Panc1 (cell line): Measurements from ENCODE around the gene AP1B1. TPM values are rescaled to one million over a fixed set of nuclear protein-coding genes. Genes with fewer than 3 reads are reported as not detected.

ENCODE experiments used
- ATAC-seq: fragments of 200-7000 bp; cut with Tn5 transposase; 2 replicates; pipeline ENCODE4 v1.9.1; 2020; ENCODE audit warnings: mild to moderate bottlenecking, moderate library complexity
- BruUV-seq: library from RNA; stranded (reverse); fragments of 400-500 nt; replicated peaks from 2 replicates; lab custom pipeline; 2021; lab: Mats Ljungman, UMichigan
- CTCF ChIA-PET: fragments of 300-600 bp; sonication (Branson Sonifier 250); formaldehyde crosslinking; loops from one replicate; lab custom pipeline; 2022; ENCODE audit warnings: antibody characterized with exemption; lab: Charles Lee
- POLR2A ChIA-PET: fragments of 300-600 bp; sonication (Branson Sonifier 250); formaldehyde crosslinking; loops from one replicate; lab custom pipeline; 2022; ENCODE audit warnings: antibody characterized with exemption; lab: Charles Lee
- DNase-seq: peaks from one replicate; pipeline ENCODE4 v3.0.0-alpha.2; 2010; ENCODE audit warnings: low read depth, low spot score
- H3K27ac ChIP-seq: 2 replicates; pipeline ENCODE4 v1.5.1; 2011; ENCODE audit warnings: mild to moderate bottlenecking, low read length, inconsistent platforms
- H3K27me3 ChIP-seq: fragments of 200-500 bp; sonication (Bioruptor generic); 2 replicates; pipeline ENCODE4 v1.6.0; 2014; ENCODE audit warnings: low read length, inconsistent platforms; ENCODE audit not compliant: control insufficient read depth, insufficient read depth
- H3K36me3 ChIP-seq: fragments of 200-500 bp; sonication (Bioruptor generic); 2 replicates; pipeline ENCODE4 v1.5.1; 2014; ENCODE audit warnings: inconsistent platforms, mild to moderate bottlenecking, low read length, moderate library complexity; ENCODE audit not compliant: control insufficient read depth, insufficient read depth
- H3K4me1 ChIP-seq: 2 replicates; pipeline ENCODE4 v1.5.1; 2011; ENCODE audit warnings: inconsistent platforms, mild to moderate bottlenecking, low read length, moderate library complexity; ENCODE audit not compliant: control insufficient read depth, insufficient read depth
- H3K4me3 ChIP-seq, 2 experiments: 2 replicates each; pipeline ENCODE4 v1.5.1; 2011 to 2012; ENCODE audit warnings: low read depth in 2 of 2, low read length in 2 of 2, mild to moderate bottlenecking in 2 of 2, inconsistent platforms in 1 of 2, moderate library complexity in 1 of 2
- H3K9me3 ChIP-seq: fragments of 200-500 bp; sonication (Bioruptor generic); 2 replicates; pipeline ENCODE4 v1.5.1; 2014; ENCODE audit warnings: low read depth, mild to moderate bottlenecking, inconsistent platforms, low read length, moderate library complexity; ENCODE audit not compliant: control insufficient read depth, insufficient read depth
- CTCF ChIP-seq: fragments of 450-650 bp; IDR thresholded peaks from 2 replicates; pipeline ENCODE4 v1.5.1; 2017; ENCODE audit warnings: mild to moderate bottlenecking
- POLR2AphosphoS5 ChIP-seq: IDR thresholded peaks from 2 replicates; pipeline ENCODE4 v1.6.1; 2012; ENCODE audit warnings: mild to moderate bottlenecking, low read depth, low read length, moderate library complexity
- SIN3A ChIP-seq: IDR thresholded peaks from 2 replicates; pipeline ENCODE4 v1.6.1; 2012; ENCODE audit warnings: low read depth, mild to moderate bottlenecking, low read length, moderate library complexity, borderline replicate concordance; ENCODE audit not compliant: insufficient read depth
- TCF7L2 ChIP-seq: IDR thresholded peaks from 2 replicates; pipeline ENCODE4 v1.6.1; 2011; ENCODE audit warnings: mild to moderate bottlenecking, low read depth, low read length, inconsistent platforms
- in situ Hi-C: cut with HindIII; loops from 2 replicates; pipeline ENCODE4 v1.10.0; 2016; ENCODE audit warnings: low sequenced_read_pairs, low pct_unique_long_range_greater_than_20kb
- intact Hi-C: fragments of 100-400 bp; cut with micrococcal nuclease; formaldehyde crosslinking; loops from one replicate; pipeline ENCODE4 v1.10.0; 2022; ENCODE audit not compliant: unreplicated experiment
- total RNA-seq: library from RNA; stranded (reverse); gene quantifications from one replicate; pipeline ENCODE4 v1.2.1, GENCODE V29; 2021; ENCODE audit not compliant: unreplicated experiment
- TF ChIP-seq, protein P1 (sequence below), 2 experiments: IDR thresholded peaks; 2 replicates each; pipeline ENCODE4 v1.6.1; 2011 to 2012; ENCODE audit warnings: low read depth in 2 of 2, control low read depth in 1 of 2, low read length in 1 of 2, mild to moderate bottlenecking in 1 of 2, moderate library complexity in 1 of 2; ENCODE audit not compliant: insufficient read depth in 1 of 2

Gene AP1B1
- total RNA-seq, 1 experiment from 2014 or later, result 48.6 TPM

- Histone ChIP-seq H3K9me3 (no peaks in the 10 kb centered on the region), H3K4me3 (no peak overlapping the region), H3K27ac (no peak overlapping the region), H3K27me3 (no peaks in the 10 kb centered on the region), H3K36me3 (peaks cover 30% of the 10 kb centered on the region), H3K4me1 (peaks cover 7% of the 10 kb centered on the region; the same call in 1 of the 2 replicates)
- TSS peak; percentile 98 for BruUV-seq
- intact Hi-C loops, result no loop called here
- POLR2A ChIA-PET, result interaction anchor here (0.6 kb wide), 1 partner anchor 27 kb away, joined by 3 read pairs; no protein-coding TSS in a partner anchor
- in situ Hi-C loops, result no loop called here
- ATAC-seq (no peak), DNase-seq (no peak)
- CTCF ChIA-PET, result no interaction called here
- TF ChIP-seq SIN3A (no peak), POLR2AphosphoS5 (no peak), TCF7L2 (no peak), CTCF (no peak)
- TF ChIP-seq, protein P1, sequence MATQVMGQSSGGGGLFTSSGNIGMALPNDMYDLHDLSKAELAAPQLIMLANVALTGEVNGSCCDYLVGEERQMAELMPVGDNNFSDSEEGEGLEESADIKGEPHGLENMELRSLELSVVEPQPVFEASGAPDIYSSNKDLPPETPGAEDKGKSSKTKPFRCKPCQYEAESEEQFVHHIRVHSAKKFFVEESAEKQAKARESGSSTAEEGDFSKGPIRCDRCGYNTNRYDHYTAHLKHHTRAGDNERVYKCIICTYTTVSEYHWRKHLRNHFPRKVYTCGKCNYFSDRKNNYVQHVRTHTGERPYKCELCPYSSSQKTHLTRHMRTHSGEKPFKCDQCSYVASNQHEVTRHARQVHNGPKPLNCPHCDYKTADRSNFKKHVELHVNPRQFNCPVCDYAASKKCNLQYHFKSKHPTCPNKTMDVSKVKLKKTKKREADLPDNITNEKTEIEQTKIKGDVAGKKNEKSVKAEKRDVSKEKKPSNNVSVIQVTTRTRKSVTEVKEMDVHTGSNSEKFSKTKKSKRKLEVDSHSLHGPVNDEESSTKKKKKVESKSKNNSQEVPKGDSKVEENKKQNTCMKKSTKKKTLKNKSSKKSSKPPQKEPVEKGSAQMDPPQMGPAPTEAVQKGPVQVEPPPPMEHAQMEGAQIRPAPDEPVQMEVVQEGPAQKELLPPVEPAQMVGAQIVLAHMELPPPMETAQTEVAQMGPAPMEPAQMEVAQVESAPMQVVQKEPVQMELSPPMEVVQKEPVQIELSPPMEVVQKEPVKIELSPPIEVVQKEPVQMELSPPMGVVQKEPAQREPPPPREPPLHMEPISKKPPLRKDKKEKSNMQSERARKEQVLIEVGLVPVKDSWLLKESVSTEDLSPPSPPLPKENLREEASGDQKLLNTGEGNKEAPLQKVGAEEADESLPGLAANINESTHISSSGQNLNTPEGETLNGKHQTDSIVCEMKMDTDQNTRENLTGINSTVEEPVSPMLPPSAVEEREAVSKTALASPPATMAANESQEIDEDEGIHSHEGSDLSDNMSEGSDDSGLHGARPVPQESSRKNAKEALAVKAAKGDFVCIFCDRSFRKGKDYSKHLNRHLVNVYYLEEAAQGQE (IDR thresholded peaks at IDR 0.05; ENCODE audit: insufficient read depth in 1 of 2, low read depth in 2 of 2, low read length in 1 of 2), result no peak
Observed at GRCh38 chr22:29299136-29299900, 89.1 kb downstream of the AP1B1 start.

DNA sequence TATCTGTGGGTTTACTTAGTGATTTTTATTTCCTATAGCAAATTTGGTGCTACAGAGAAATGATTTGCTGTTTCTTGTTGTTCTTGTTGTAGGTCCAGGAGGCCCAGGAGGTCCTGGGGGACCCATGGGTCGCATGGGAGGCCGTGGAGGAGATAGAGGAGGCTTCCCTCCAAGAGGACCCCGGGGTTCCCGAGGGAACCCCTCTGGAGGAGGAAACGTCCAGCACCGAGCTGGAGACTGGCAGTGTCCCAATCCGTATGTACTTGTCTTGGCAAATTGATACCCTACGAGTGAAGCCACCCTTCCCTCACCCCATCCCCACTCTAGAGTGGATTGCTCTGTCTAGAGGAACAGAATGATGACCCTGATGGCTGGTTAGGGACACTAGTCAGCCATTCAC, 89.7 kb downstream of the AP1B1 start:
- in situ Hi-C loops (no loop called here), intact Hi-C loops (no loop called here)
- H3K9me3 ChIP-seq, result no peaks in the 10 kb centered on the region
- BruUV-seq, result no TSS peak
- ATAC-seq (no peak), DNase-seq (no peak)
- TF ChIP-seq, protein P1 (IDR thresholded peaks at IDR 0.05; ENCODE audit: insufficient read depth in 1 of 2, low read depth in 2 of 2, low read length in 1 of 2), result no peak
- TF ChIP-seq POLR2AphosphoS5 (no peak), CTCF (no peak)
- no peak overlapping the region for H3K4me3 ChIP-seq
- H3K27ac ChIP-seq, result no peak overlapping the region
- POLR2A ChIA-PET, result no interaction called here
- peaks cover 7% of the 10 kb centered on the region; the same call in 1 of the 2 replicates for H3K4me1 ChIP-seq
- H3K36me3 ChIP-seq, result peaks cover 30% of the 10 kb centered on the region
- CTCF ChIA-PET, result no interaction called here
- H3K27me3 ChIP-seq, result no peaks in the 10 kb centered on the region
